Measurements from ENCODE around the gene GABPB1. TPM values are rescaled to one million over a fixed set of nuclear protein-coding genes. Genes with fewer than 3 reads are reported as not detected.

The GABPB1 gene
- total RNA-seq, 2 donors from 2014 or later, result 4.9 to 6.7 TPM

GRCh38 chr15:50287324-50288116, 67.5 kb downstream of the GABPB1 start:
- no peak overlapping the region for H3K4me3 ChIP-seq
- H3K27me3 ChIP-seq, result no peaks in the 10 kb centered on the region
- TF ChIP-seq POLR2A (IDR thresholded peaks at IDR 0.05) (no peak), CTCF (IDR thresholded peaks at IDR 0.05) (no peak)
- H3K9me3 ChIP-seq, result no peaks in the 10 kb centered on the region
- ATAC-seq (no peak), DNase-seq (no peak)
- intact Hi-C loops (cut with DNase I), result no loop called here
- no peaks in the 10 kb centered on the region for H3K4me1 ChIP-seq
- peaks cover 5 to 6% of the 10 kb centered on the region in 2 donors for H3K36me3 ChIP-seq (replicated peaks in 1 of 2; ENCODE audit: insufficient read depth in 1 of 2, low read depth in 2 of 2)
- no peak overlapping the region for H3K27ac ChIP-seq
- WGBS, 2 donors, result 89 to 91% methylated on average over 6 of the region's 6 CpGs

GRCh38 chr15:50281427-50281826, 73.6 kb downstream of the GABPB1 start:
- Histone ChIP-seq H3K27me3 (no peaks in the 10 kb centered on the region), H3K4me3 (no peak overlapping the region), H3K4me1 (no peaks in the 10 kb centered on the region), H3K36me3 (replicated peaks in 1 of 2; ENCODE audit: insufficient read depth in 1 of 2, low read depth in 2 of 2) (peaks cover 0 to 3% of the 10 kb centered on the region in 2 donors), H3K9me3 (no peaks in the 10 kb centered on the region), H3K27ac (no peak overlapping the region)
- intact Hi-C loops (cut with DNase I), result no loop called here
- WGBS, 2 donors, result 91 to 94% methylated on average over 5 of the region's 5 CpGs
- ATAC-seq, result no peak
- no peak for DNase-seq
- TF ChIP-seq CTCF (IDR thresholded peaks at IDR 0.05), result no peak
- no peak for TF ChIP-seq POLR2A (IDR thresholded peaks at IDR 0.05)

GRCh38 chr15:50280271-50280670, 74.7 kb downstream of the GABPB1 start:
- ATAC-seq, result no peak
- Histone ChIP-seq H3K9me3 (no peaks in the 10 kb centered on the region), H3K27me3 (no peaks in the 10 kb centered on the region), H3K27ac (no peak overlapping the region), H3K4me1 (no peaks in the 10 kb centered on the region), H3K4me3 (no peak overlapping the region), H3K36me3 (replicated peaks in 1 of 2; ENCODE audit: insufficient read depth in 1 of 2, low read depth in 2 of 2) (no peaks in the 10 kb centered on the region)
- no peak for TF ChIP-seq POLR2A (IDR thresholded peaks at IDR 0.05)
- no peak for TF ChIP-seq CTCF (IDR thresholded peaks at IDR 0.05)
- no peak for DNase-seq
- WGBS, 2 donors, result 94 to 98% methylated on average over 3 of the region's 3 CpGs
- intact Hi-C loops (cut with DNase I), result no loop called here

GRCh38 chr15:50278496-50278895, 76.5 kb downstream of the GABPB1 start:
- Histone ChIP-seq H3K36me3 (replicated peaks in 1 of 2; ENCODE audit: insufficient read depth in 1 of 2, low read depth in 2 of 2) (no peaks in the 10 kb centered on the region), H3K27me3 (no peaks in the 10 kb centered on the region), H3K4me1 (no peaks in the 10 kb centered on the region), H3K27ac (no peak overlapping the region), H3K9me3 (no peaks in the 10 kb centered on the region), H3K4me3 (no peak overlapping the region)
- intact Hi-C loops (cut with DNase I), result no loop called here
- 81 to 93% methylated on average over 4 of the region's 4 CpGs for WGBS, 2 donors
- ATAC-seq (no peak), DNase-seq (no peak)
- no peak for TF ChIP-seq POLR2A (IDR thresholded peaks at IDR 0.05)
- no peak for TF ChIP-seq CTCF (IDR thresholded peaks at IDR 0.05)

GRCh38 chr15:50277370-50277769, 77.6 kb downstream of the GABPB1 start:
- no peak overlapping the region for H3K4me3 ChIP-seq
- 84 to 85% methylated on average over 1 of the region's 1 CpG for WGBS, 2 donors
- H3K27ac ChIP-seq, result no peak overlapping the region
- no peak for TF ChIP-seq POLR2A (IDR thresholded peaks at IDR 0.05)
- TF ChIP-seq CTCF (IDR thresholded peaks at IDR 0.05), result no peak
- H3K27me3 ChIP-seq, result no peaks in the 10 kb centered on the region
- no peak for ATAC-seq
- no peaks in the 10 kb centered on the region for H3K4me1 ChIP-seq
- intact Hi-C loops (cut with DNase I), result no loop called here
- no peak for DNase-seq
- H3K36me3 ChIP-seq (replicated peaks in 1 of 2; ENCODE audit: insufficient read depth in 1 of 2, low read depth in 2 of 2), result no peaks in the 10 kb centered on the region
- no peaks in the 10 kb centered on the region for H3K9me3 ChIP-seq

All from body of pancreas (tissue), 4 donors.